ENCODE measurements around the gene BCL2.

Gene BCL2

GRCh38 chr18:63266888-63267790 is 52.4 kb downstream of the BCL2 start:
- in situ Hi-C loops (cut with HindIII; ENCODE audit: low sequenced_read_pairs) = no loop called here
- DNase-seq (ENCODE audit: low read depth) = no peak
- TF ChIP-seq CTCF (IDR thresholded peaks at IDR 0.05; ENCODE audit: low read depth, low read length, missing control alignments) = no peak
- no peak overlapping the region for H3K4me3 ChIP-seq (ENCODE audit: low read depth, low read length)

GRCh38 chr18:63265326-63265725 is 54.2 kb downstream of the BCL2 start:
- in situ Hi-C loops (cut with HindIII; ENCODE audit: low sequenced_read_pairs) = no loop called here
- no peak overlapping the region for H3K4me3 ChIP-seq (ENCODE audit: low read depth, low read length)
- no peak for DNase-seq (ENCODE audit: low read depth)
- no peak for TF ChIP-seq CTCF (IDR thresholded peaks at IDR 0.05; ENCODE audit: low read depth, low read length, missing control alignments)

GRCh38 chr18:63264871-63265270 is 54.7 kb downstream of the BCL2 start:
- in situ Hi-C loops (cut with HindIII; ENCODE audit: low sequenced_read_pairs) = no loop called here
- TF ChIP-seq CTCF (IDR thresholded peaks at IDR 0.05; ENCODE audit: low read depth, low read length, missing control alignments) = no peak
- H3K4me3 ChIP-seq (ENCODE audit: low read depth, low read length) = no peak overlapping the region
- DNase-seq (ENCODE audit: low read depth) = no peak

- no peak for DNase-seq (ENCODE audit: low read depth)
- TF ChIP-seq CTCF (IDR thresholded peaks at IDR 0.05; ENCODE audit: low read depth, low read length, missing control alignments) = no peak
- in situ Hi-C loops (cut with HindIII; ENCODE audit: low sequenced_read_pairs) = no loop called here
- no peak overlapping the region for H3K4me3 ChIP-seq (ENCODE audit: low read depth, low read length)
Measured at GRCh38 chr18:63263444-63263843, 56.1 kb downstream of the BCL2 start.

GRCh38 chr18:63262369-63263335 is 56.9 kb downstream of the BCL2 start:
- DNase-seq (ENCODE audit: low read depth) = no peak
- in situ Hi-C loops (cut with HindIII; ENCODE audit: low sequenced_read_pairs) = no loop called here
- TF ChIP-seq CTCF (IDR thresholded peaks at IDR 0.05; ENCODE audit: low read depth, low read length, missing control alignments) = no peak
- H3K4me3 ChIP-seq (ENCODE audit: low read depth, low read length) = no peak overlapping the region

GRCh38 chr18:63261029-63261428 is 58.5 kb downstream of the BCL2 start:
- no peak for DNase-seq (ENCODE audit: low read depth)
- in situ Hi-C loops (cut with HindIII; ENCODE audit: low sequenced_read_pairs) = no loop called here
- no peak for TF ChIP-seq CTCF (IDR thresholded peaks at IDR 0.05; ENCODE audit: low read depth, low read length, missing control alignments)
- H3K4me3 ChIP-seq (ENCODE audit: low read depth, low read length) = no peak overlapping the region

All from astrocyte of the cerebellum (primary cell).